ENCODE measurements around the gene ZNF845. TPM values are rescaled to one million over a fixed set of nuclear protein-coding genes. Genes with fewer than 3 reads are reported as not detected.
A peak's percentile ranks its signal among the peaks of the same experiment; 100 is the strongest.
"Not testable (repeated sequence)": the region's sequence is repeated elsewhere in the genome, so short reads cannot be mapped to it uniquely, and the experiment has no call there.

ZNF845 gene
- polyA plus RNA-seq, 1 donor from 2014 or later, result 11.6 TPM

- H3K27ac Mint-ChIP-seq, result no peak overlapping the region
- H3K4me3 Mint-ChIP-seq, result peak overlapping the region in 1 of 4 donors; percentile 8
- no peaks in the 10 kb centered on the region for H3K36me3 Mint-ChIP-seq
- H3K4me1 Mint-ChIP-seq, result peaks cover 0 to 1% (median 0%) of the 10 kb centered on the region in 3 donors
- no peaks in the 10 kb centered on the region for H3K27me3 Mint-ChIP-seq
- peaks cover 13 to 32% (median 25%) of the 10 kb centered on the region in 3 donors for H3K9me3 Mint-ChIP-seq
These were observed 24.5 kb downstream of the ZNF845 start for GRCh38 chr19:53357821-53358581.

DNA sequence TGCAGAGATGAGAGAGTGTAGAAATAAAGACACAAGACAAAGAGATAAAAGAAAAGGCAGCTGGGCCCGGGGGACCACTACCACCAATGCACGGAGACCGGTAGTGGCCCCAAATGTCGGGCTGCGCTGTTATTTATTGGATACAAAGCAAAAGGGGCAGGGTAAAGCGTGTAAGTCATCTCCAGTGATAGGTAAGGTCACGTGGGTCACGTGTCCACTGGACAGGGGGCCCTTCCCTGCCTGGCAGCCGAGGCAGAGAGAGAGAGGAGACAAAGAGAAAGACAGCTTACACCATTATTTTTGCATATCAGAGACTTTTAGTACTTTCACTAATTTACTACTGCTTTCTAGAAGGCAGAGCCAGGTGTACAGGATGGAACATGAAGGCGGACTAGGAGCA is 26.5 kb downstream of the ZNF845 start:
- H3K36me3 Mint-ChIP-seq, H3K27me3 Mint-ChIP-seq, H3K4me1 Mint-ChIP-seq, H3K27ac Mint-ChIP-seq: not testable (repeated sequence)
- Mint-ChIP-seq H3K4me3 (peak overlapping the region in 1 of 4 donors; percentile 29), H3K9me3 (peaks cover 5 to 20% (median 19%) of the 10 kb centered on the region in 3 donors)

- Mint-ChIP-seq H3K27me3 (no peaks in the 10 kb centered on the region), H3K4me1 (peaks cover 14 to 19% (median 19%) of the 10 kb centered on the region in 3 donors), H3K4me3 (peak within 1 kb of the TSS; percentile 90 to 100 (median 98)), H3K36me3 (peaks cover 9% of the 10 kb centered on the region), H3K27ac (peak within 1 kb of the TSS; percentile 91 to 96 (median 95)), H3K9me3 (peaks cover 0 to 10% (median 9%) of the 10 kb centered on the region in 3 donors)
These were observed 31.8 kb downstream of the ZNF845 start, which contains the start of gene ZNF525 for GRCh38 chr19:53365134-53365898. TSS of gene ZNF525 (plus strand) at chr19:53365705. CDS start at chr19:53372282, 6,577 bp downstream.

DNA sequence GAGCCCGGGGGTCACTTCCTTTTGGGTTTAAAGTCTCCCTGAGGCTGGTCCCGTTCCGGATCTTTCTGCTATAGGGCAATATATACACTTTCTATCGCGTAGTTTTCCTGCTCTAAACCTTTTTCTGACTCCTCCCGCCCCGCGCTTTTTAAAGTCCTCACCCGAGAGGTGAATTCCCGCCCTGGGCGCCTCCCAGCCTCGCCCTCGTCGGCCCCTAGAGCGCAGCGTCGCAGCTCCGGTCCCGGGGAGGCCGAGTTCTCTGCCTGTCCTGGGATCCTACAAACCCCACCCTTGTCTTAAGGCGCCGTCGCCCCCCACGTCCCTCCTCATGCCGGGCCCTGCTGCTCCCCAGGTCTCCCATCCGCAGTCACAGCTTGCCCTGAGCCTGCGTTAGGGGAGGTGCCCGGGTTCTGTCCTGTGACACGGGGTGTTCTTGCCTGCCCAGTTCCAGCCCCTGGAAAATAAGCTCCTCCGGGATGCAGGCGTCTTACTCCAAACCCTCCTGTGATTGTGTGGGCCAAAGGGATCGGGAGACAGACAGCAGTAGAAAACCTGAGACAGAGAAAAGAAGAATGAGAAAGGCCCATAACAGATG is 32.4 kb downstream of the ZNF845 start:
- peak overlapping the region; percentile 91 to 96 (median 95) for H3K27ac Mint-ChIP-seq
- peak overlapping the region; percentile 90 to 100 (median 98) for H3K4me3 Mint-ChIP-seq
- H3K27me3 Mint-ChIP-seq, result no peaks in the 10 kb centered on the region
- peaks cover 14 to 19% (median 19%) of the 10 kb centered on the region in 3 donors for H3K4me1 Mint-ChIP-seq
- H3K36me3 Mint-ChIP-seq, result peaks cover 12% of the 10 kb centered on the region
- peaks cover 1 to 11% (median 9%) of the 10 kb centered on the region in 3 donors for H3K9me3 Mint-ChIP-seq

GRCh38 chr19:53372196-53372595 is 38.6 kb downstream of the ZNF845 start:
- no peak overlapping the region for H3K27ac Mint-ChIP-seq
- no peaks in the 10 kb centered on the region for H3K27me3 Mint-ChIP-seq
- peaks cover 3 to 10% (median 5%) of the 10 kb centered on the region in 3 donors for H3K9me3 Mint-ChIP-seq
- H3K4me3 Mint-ChIP-seq, result peak overlapping the region in 1 of 4 donors; percentile 1
- peaks cover 32% of the 10 kb centered on the region for H3K36me3 Mint-ChIP-seq
- peaks cover 2 to 11% (median 3%) of the 10 kb centered on the region in 3 donors for H3K4me1 Mint-ChIP-seq

DNA sequence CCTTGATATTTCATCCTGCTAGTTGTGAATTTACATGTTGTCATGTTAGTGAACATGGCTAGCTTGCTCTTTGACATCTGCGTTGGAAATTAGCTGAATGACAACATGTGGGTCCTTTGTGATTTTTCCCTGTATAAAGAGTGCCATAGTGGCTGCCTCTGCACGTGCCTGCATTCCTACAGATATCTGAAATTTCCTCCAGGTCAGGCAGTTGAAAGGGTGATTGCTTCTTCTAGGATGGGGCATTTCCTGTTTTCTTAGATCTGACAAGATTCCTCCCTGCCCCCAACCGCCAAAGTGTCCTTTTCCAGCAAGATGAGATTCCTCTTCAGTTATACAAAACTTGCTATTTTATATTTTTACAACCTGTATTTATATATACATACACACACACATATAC is 40.7 kb downstream of the ZNF845 start:
- Mint-ChIP-seq H3K9me3 (peaks cover 3 to 13% (median 5%) of the 10 kb centered on the region in 3 donors), H3K27ac (no peak overlapping the region), H3K27me3 (no peaks in the 10 kb centered on the region), H3K4me3 (no peak overlapping the region), H3K4me1 (peaks cover 0 to 1% (median 0%) of the 10 kb centered on the region in 3 donors), H3K36me3 (peaks cover 42% of the 10 kb centered on the region)

DNA sequence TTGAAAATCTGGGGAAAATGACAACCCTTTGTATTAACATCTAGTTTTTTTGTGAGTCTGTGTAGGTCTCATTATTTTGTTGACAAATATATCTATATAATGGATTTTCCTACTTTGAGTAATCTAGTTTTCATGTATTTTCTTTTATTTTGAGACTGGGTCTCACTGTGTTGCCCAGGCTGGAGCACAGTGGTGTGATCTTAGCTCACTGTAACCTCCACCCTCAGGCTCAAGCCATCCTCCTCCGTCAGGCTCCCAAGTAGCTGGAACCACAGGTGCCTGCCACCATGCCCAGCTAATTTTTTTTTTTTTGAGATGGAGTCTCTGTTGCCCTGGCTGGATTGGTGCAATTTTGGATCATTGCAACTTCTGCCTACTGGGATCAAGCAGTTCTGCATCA is 41.2 kb downstream of the ZNF845 start:
- Mint-ChIP-seq H3K27me3 (no peaks in the 10 kb centered on the region), H3K4me1 (peaks cover 0 to 1% (median 0%) of the 10 kb centered on the region in 3 donors), H3K27ac (peak overlapping the region in 1 of 3 donors; percentile 71), H3K4me3 (no peak overlapping the region), H3K9me3 (peaks cover 3 to 17% (median 5%) of the 10 kb centered on the region in 3 donors), H3K36me3 (peaks cover 45% of the 10 kb centered on the region)

GRCh38 chr19:53381376-53381775 is 47.8 kb downstream of the ZNF845 start:
- H3K4me3 Mint-ChIP-seq, result no peak overlapping the region
- H3K27me3 Mint-ChIP-seq, result no peaks in the 10 kb centered on the region
- no peak overlapping the region for H3K27ac Mint-ChIP-seq
- no peaks in the 10 kb centered on the region for H3K4me1 Mint-ChIP-seq
- H3K9me3 Mint-ChIP-seq, result peaks cover 32 to 44% (median 39%) of the 10 kb centered on the region in 3 donors
- peaks cover 59% of the 10 kb centered on the region for H3K36me3 Mint-ChIP-seq

GRCh38 chr19:53388168-53388567 is 54.6 kb downstream of the ZNF845 start:
- Mint-ChIP-seq H3K4me1 (no peaks in the 10 kb centered on the region), H3K36me3 (peaks cover 20% of the 10 kb centered on the region), H3K27me3 (no peaks in the 10 kb centered on the region), H3K27ac (no peak overlapping the region), H3K4me3 (peak overlapping the region in 1 of 4 donors; percentile 2), H3K9me3 (peaks cover 22 to 41% (median 29%) of the 10 kb centered on the region in 3 donors)

DNA sequence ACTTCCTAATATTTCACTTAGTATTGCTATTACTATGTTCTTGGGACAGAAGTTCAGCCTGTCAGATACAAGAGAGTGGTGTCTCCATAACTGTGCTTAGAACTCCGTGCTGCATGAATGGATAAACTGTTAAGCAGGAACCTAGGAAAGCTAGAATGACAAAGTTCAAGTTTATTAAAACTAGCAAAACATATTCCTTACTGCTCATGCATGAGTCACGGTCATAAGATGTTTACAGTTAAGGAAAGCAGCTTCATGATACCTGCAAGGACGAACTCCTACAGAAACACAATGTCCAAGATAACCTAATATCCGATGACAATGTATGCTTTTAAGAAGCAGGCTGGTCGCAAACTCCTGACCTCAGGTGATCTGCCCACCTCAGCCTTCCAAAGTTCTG is 55.4 kb downstream of the ZNF845 start:
- Mint-ChIP-seq H3K4me3 (no peak overlapping the region), H3K27ac (no peak overlapping the region), H3K4me1 (peaks cover 0 to 4% (median 1%) of the 10 kb centered on the region in 3 donors), H3K36me3 (peaks cover 19% of the 10 kb centered on the region), H3K27me3 (no peaks in the 10 kb centered on the region), H3K9me3 (peaks cover 20 to 34% (median 27%) of the 10 kb centered on the region in 3 donors)

GRCh38 chr19:53389571-53389970 is 56.0 kb downstream of the ZNF845 start:
- Mint-ChIP-seq H3K27me3 (no peaks in the 10 kb centered on the region), H3K4me1 (peaks cover 1 to 5% (median 2%) of the 10 kb centered on the region in 3 donors), H3K36me3 (peaks cover 17% of the 10 kb centered on the region), H3K4me3 (no peak overlapping the region), H3K9me3 (peaks cover 19 to 32% (median 26%) of the 10 kb centered on the region in 3 donors), H3K27ac (no peak overlapping the region)

GRCh38 chr19:53389978-53390377 is 56.4 kb downstream of the ZNF845 start:
- H3K4me1 Mint-ChIP-seq, result peaks cover 4 to 9% (median 5%) of the 10 kb centered on the region in 3 donors
- H3K4me3 Mint-ChIP-seq, result no peak overlapping the region
- no peaks in the 10 kb centered on the region for H3K27me3 Mint-ChIP-seq
- peaks cover 13% of the 10 kb centered on the region for H3K36me3 Mint-ChIP-seq
- no peak overlapping the region for H3K27ac Mint-ChIP-seq
- peaks cover 16 to 28% (median 24%) of the 10 kb centered on the region in 3 donors for H3K9me3 Mint-ChIP-seq

- Mint-ChIP-seq H3K27me3 (no peaks in the 10 kb centered on the region), H3K9me3 (peaks cover 8 to 14% (median 13%) of the 10 kb centered on the region in 3 donors), H3K27ac (peak overlapping the region; percentile 90 to 96 (median 93)), H3K4me1 (peaks cover 11 to 34% (median 21%) of the 10 kb centered on the region in 3 donors), H3K36me3 (peaks cover 11% of the 10 kb centered on the region), H3K4me3 (peak overlapping the region; percentile 97 to 99 (median 98))
These were observed 61.0 kb downstream of the ZNF845 start for GRCh38 chr19:53394522-53394973.

DNA sequence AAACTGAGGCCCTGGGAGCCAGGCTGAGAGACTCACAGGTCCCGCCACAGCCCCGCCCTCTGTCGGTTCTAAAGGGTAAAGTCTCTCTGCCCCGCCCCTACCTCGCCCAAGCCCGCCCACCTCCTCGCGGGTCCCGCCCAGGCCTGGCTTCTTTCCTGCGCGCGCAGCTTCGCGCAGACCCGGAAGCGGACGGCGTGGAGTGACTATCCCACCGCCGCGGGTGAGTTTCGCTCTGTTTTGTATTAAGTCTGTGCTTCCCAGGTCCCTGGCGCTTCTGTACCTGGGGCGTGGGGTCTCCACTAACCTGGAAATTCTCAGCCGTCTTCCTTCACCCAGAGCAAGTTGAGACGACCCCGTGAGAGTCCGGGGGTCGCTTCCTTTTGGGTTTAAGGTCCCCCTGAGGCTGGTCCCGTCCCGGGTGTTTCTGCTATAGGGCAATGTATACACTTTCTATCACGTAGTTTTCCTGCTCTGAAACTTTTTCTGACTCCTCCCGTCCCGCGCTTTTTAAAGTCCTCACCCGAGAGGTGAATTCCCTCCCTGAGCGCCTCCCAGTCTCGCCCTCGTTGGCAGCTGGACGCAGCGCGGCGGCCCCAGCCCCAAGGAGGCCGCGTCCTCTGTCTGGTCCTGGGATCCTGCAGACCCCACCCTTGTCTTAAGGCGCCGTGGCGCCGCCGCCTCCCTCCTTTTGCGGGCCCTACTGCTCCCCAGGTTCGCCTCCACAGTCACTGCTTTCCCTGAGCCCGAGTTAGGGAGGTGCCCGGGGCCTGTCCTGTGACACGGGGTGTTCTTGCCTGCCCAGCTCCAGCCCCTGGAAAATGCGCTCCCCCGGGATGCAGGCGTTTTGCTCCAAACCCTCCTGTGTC is 61.7 kb downstream of the ZNF845 start, which contains the start of gene ZNF765:
ZNF765 (plus strand) TSS at position 176 of the 866 bp plus-strand sequence. CDS start 2,867 bp downstream, outside the sequence.
- H3K27ac Mint-ChIP-seq, result peak within 1 kb of the TSS; percentile 90 to 96 (median 93)
- peak within 1 kb of the TSS; percentile 97 to 99 (median 98) for H3K4me3 Mint-ChIP-seq
- no peaks in the 10 kb centered on the region for H3K27me3 Mint-ChIP-seq
- H3K9me3 Mint-ChIP-seq, result peaks cover 7 to 14% (median 13%) of the 10 kb centered on the region in 3 donors
- peaks cover 13 to 37% (median 21%) of the 10 kb centered on the region in 3 donors for H3K4me1 Mint-ChIP-seq
- peaks cover 14% of the 10 kb centered on the region for H3K36me3 Mint-ChIP-seq

Data from IgD-negative memory B cell (primary cell).